ENCODE measurements around the gene RIT1.
A peak's percentile ranks its signal among the peaks of the same experiment; 100 is the strongest.

Gene RIT1

GRCh38 chr1:155888481-155888880 lies 22.7 kb downstream of the RIT1 start:
- DNase-seq = no peak

DNA sequence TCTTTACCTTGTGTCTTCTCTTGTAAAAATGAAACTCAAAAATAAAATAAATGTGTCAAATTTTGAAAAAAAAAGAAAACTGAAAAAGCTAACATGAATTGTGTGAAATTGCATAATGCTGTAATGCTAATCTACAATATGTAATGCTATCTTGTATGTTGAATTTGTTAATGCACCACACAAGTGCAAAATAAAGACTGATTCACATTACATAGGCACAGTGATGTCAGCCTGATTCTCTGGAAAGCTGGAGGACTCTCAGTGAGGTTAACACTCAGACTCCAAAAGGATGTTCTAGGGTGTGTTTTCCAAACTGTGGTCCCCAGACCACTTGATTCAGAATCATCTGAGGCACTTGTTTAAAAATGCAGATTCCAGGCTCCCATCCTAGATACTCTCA lies 26.2 kb downstream of the RIT1 start:
- no peak for DNase-seq

DNA sequence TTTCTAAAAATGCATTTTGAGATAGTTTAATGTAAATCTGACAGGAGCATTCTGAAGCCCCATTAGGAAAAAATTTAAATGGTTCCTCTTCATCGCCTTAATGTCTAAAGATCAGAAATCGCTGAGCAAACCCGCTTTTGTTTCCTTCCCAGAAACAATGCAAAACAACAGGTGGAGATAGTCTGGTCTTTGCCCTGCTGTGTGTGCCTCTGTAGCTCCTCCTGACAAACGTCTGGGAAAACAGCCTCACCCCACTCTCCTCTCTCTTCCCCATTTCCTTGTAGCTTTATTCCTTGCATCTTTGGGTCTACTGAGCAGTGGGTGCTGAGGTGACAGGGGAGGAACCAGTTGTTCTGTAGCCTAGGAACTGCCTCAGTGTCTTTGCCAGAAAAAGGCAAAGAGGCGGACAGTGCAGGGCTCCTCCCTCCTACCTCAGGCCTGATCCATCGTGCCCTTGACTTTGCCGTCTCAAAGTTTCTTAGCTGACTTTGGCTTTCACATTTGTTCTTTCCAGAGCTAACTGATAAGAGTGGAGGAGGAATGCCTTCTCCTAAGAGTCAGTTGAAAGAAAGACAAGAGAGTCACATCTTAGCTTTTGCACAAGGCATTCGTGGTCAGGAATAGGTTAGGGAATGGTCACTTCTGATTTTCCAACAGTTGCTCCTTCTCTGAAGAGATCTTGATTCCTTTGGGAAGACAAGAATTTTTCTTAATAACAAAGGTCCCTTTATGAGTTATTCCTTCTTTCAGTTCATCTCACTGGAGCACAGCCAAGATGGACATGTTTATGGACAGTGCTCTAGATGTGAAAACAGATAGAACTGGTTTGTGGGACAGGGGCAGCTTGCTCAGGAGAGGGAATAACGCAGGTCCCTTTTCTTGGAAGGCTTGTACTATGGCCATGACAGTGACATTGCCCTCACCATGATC lies 26.9 kb downstream of the RIT1 start:
- DNase-seq = no peak

- no peak for DNase-seq
These were observed 28.4 kb downstream of the RIT1 start for GRCh38 chr1:155882766-155883165.

DNA sequence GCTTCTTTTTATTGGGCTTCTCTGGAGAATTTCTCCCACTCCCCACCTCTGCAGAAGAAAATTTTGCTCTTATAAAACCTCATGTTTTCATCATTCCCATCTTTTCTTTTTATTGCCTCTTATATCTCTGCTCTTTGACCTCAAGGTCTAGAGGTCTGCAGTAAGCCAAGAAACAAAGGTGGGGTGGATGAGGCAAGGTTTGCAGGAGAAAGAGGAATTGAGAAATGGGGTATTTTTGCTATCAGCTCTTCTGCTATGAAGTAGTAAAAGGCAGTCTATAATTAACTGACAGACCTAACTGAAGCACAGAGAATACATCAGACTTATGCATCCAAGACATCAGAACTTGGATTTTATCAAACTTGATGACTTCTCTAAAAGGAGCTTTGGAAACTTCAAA lies 28.9 kb downstream of the RIT1 start:
- no peak for DNase-seq

DNA sequence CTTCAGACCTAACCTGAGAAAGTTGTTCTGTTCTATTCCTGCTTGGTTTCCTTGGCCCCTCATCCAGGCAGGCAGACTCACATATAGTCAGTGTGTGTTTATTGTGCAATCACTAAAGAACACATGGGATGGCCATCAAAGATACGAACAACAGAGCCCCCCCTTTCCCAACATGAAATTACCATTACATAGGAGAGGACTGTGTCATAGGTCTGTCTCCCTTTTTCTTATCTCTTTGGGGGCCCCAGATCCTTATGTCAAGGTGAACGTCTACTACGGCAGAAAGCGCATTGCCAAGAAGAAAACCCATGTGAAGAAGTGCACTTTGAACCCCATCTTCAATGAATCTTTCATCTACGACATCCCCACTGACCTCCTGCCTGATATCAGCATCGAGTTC lies 30.2 kb downstream of the RIT1 start:
- no peak for DNase-seq

GRCh38 chr1:155880251-155880650 lies 30.9 kb downstream of the RIT1 start:
- no peak for DNase-seq

- no peak for DNase-seq
These were observed 33.2 kb downstream of the RIT1 start for GRCh38 chr1:155877945-155878344.

DNA sequence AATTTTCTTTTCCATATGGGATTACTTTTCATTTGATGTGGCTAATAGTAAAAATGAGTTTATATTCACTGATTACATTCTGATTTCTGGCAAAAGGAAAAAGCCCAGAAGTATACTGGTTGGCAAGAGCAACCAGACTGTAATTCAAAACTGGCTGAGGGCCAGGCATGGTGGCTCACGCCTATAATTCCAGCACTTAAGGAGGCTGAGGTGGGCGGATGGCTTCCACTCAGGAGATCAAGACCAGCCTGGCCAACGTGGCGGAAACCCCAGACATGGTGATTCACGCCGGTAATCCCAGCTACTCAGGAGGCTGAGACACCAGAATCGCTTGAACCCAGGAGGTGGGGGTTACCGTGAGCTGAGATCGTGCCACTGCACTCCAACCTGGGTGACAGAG lies 37.3 kb downstream of the RIT1 start:
- DNase-seq = no peak

DNA sequence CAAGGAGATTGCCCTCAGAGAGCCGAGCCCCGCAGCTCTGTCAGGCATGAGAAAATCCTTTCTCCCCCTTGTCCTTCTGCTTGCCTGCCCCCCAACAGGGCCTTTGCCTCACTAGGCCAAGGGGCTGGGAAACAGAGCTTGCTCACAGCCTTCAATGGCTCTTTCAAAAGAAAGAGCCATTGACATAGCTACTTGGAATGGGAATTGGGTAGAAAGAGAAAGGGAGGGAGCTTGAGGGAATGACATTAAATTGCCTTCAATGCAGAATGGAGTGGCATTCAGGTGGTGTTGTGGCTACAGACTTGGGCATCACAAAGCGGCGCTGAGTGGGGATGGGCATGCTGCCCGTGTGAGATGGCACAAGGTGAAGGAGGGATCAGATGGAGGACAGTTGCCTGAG lies 38.6 kb downstream of the RIT1 start:
- DNase-seq = no peak

- DNase-seq = no peak
These were observed 39.8 kb downstream of the RIT1 start for GRCh38 chr1:155871390-155871789.

DNA sequence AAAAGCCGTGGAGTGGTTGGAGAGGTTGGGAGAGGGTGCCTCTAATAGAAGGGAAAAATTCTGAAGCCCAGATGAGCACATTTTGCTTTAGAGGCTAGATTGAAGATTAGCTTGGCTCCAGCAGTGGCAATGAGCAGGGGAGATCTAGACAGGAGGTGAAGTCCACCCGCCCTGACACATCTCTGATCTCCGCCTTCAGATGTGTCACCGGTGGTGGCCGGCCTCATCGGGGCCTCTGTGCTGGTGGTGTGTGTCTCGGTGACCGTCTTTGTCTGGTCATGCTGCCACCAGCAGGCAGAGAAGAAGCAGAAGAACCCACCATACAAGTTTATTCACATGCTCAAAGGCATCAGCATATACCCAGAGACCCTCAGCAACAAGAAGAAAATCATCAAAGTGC lies 43.4 kb downstream of the RIT1 start:
- DNase-seq = no peak

GRCh38 chr1:155864393-155864792 lies 46.8 kb downstream of the RIT1 start:
- no peak for DNase-seq

DNA sequence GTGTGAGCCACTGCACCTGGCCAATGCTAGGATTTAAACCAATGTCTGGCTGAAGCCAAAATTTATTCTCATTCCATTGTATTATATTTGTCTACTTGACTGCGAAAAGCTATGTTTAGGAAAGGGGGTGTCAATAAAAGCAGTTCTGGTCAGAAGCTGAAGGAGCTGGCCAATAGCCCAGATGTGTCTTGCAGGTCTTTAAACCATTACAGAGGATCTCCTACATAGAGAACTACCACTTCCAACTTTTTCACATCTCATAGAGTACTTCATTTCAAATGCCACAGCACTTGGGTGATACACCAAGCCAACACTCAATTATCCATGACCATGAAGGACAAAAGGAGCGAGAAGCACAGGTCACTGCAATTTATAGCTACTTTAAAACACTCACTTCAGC lies 49.3 kb downstream of the RIT1 start:
- no peak for DNase-seq

DNA sequence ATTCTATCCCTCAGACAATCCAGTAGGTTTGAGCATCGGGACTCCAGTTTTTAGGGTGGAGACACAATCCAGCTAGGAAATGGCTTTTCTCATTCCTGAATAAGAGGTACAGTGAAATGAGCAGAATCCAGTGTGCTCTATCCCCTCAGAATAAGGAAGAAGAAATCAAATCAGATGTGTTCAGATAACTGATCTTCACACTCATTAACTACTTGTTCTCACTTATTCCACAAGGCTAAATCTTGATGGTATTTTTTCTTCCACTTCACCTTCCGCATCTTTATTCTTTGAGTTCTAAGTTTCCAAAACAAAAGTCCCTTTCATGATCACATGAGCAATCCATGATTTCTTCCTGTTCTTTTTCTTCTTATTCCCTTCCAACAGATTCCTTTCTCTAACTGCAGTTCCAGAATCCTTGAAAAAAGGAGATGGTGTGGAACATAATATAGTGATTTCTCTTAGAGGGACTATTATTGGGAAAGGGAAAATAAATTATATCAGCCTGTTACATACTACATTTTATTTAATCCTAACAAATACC lies 50.1 kb downstream of the RIT1 start:
- no peak for DNase-seq

DNA sequence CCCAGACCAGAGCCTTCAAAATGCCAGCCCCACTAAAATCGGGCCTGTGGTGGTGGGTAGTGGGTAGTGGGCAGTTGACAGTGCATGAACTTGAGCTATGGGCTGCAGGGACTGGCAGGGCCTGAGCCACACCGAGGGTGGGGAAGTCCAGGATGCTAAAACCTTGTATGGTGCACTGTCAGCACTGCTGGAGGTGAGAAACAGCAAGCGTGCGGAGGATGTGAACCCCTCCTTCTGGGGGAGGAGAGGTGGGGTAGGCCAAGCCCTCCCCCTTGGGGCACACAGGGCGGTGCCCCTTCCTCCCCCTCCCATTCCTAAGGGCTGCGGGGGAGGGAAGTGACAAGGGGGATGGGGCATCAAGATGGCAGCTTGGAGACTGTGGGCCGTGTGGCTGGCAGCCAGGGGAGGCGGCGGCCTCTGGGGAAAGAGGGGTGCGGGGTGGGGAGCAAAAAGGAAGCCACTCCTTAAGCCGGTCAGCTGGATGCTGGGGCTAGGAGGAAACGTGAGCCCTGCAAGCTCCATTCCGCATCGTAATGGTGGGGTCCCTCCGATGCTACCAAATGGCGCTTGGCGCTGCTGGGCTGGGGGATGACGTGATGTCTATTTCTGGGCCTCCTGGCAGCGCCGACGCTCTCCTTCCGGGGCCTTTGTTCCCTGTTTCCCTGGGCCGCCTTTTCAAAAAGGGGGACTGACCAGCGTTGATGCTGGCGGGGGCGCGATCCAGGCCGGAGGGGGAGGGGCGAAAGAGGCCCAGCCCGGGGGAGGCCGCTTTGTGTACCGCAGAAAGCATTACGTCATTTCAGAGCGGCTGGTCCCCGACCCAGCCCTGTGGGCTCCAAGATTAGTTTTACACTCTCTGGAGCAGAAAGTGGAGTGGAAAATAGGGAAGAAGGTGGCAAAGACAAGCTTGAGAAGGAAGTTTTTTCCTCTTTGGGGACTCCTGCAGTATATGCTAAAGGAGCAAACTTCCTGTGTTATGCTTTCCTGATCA lies 51.0 kb downstream of the RIT1 start:
- DNase-seq = peak; percentile 69 to 77

- DNase-seq = peak; percentile 94 to 98
These were observed 51.8 kb downstream of the RIT1 start, which contains the start of gene SYT11 for GRCh38 chr1:155859234-155859829. SYT11 (plus strand) TSS chr1:155859567; CDS start chr1:155859762, 195 bp downstream.

DNA sequence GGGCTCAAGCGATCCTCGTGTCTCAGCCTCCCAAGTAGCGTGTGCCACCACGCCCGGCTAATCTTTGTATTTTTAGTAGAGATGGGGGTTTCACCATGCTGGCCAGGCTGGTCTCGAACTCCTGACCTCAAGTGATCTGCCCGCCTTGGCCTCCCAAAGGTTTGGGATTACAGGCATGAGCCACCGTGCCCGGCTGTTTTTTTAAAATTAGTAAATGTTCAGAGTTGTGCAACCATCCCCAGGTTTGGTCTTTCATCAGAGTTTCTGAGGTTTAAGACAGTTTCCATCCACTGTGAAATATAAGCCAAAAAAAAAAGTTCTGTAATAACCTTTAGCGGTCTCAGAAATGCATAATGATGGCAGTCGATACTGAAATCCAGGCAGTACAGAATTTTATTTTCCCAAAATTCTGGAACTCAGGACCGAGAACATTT lies 52.3 kb downstream of the RIT1 start:
- no peak for DNase-seq

DNA sequence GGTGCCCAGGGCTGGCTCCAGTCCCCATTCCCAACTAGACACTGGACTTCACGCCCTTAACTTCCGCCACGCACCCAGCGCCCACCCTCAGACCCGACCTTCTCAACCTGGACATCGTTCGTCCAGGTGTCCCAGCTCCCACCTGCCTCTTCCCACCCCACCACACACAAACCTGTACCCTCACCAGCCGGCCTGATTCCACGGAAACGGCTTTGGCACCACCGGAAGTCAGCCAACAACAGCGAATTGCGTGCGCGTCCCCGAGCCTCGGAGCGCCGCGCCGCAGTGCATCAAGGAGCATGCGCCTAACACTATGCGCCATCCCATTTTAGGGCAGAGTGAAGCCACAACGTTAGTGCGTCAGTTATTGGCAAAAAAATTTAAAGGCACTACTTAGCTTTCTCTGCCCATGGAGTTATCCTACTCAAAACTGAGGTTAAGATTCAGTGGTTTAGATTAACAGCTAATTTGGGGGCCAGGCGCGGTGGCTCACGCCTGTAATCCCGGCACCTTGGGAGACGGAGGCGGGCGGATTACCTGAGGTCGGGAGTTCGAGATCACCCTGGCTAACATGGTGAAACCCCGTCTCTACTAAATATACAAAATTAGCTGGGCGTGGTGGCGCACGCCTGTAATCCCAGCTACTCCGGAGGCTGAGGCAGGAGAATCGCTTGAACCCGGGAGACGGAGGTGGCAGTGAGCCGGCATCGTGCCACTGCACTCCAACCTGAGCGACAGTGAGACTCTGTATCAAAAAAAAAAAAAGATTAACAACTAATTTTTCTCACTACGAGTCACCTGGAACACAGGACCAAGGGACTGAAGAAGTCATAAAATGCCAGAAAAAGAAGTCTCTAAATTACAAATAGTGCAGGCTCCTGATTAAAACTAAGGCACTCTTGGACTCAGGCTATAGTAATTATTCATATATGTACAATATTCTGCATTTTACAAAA lies 53.9 kb downstream of the RIT1 start, which contains the start of gene GON4L:
Gene GON4L, minus strand, starts transcription at position 240 of the 956 bp plus-strand sequence. CDS start 3,434 bp downstream, outside the sequence.
- peak; percentile 86 to 94 for DNase-seq

DNA sequence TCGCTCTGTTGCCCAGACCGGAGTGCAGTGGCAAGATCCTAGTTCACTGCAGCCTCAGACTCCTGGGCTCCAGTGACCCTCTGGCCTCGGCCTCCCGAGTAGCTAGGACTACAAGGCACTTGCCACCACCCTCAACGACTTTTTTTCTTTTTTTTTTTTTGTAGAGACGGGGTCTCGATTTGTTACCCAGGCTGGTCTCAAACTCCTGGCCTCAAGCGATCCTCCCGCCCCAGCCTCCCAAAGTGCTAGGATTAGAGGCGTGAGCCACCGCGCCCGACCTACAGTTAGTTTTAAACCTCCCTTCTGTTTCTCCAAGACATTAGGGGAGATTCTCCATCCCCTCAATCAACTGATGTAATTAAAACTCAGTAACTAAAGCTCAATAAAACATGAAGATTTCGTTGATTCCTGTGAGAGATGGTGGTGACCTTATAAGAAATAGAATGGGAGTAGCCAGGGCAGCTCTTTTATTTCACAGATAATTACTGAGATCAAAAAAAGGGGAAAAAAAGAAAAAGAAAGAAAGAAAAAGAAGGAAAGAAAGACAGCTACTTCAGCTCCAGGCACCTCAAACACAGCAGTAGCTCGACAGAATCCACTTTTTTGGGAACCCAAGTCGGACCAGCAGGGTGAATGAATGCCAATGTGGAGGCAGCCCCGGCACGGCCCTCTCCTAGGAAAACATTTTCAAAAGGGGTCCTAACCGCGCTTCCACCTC lies 54.7 kb downstream of the RIT1 start:
- DNase-seq = no peak

DNA sequence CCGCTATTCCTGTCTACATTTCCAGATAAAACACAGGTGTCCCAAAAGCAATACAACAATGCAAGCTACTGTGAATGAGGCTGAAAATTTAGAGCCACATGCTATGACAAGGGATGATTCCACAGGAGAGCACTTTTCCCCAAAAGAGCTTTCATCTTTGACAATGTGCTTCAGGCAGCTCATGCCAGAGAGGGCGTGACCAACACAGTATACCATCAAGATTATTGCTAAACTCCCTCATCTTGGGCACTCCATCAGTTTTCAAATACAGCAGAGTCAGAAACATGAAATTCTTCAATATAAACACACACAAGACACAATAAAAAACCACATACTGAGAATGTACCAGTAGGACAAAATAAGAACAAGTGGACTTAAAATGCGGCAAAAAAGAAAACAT lies 60.8 kb downstream of the RIT1 start:
- DNase-seq = no peak
